HUES6 (cell line): ENCODE measurements around the gene SVEP1.

Experiments used
- H3K27ac ChIP-seq: 2 replicates; pipeline ENCODE4 v1.7.0; 2013; ENCODE audit warnings: low read depth, mild to moderate bottlenecking, low read length, inconsistent platforms
- H3K27me3 ChIP-seq: 2 replicates; pipeline ENCODE4 v1.6.1; 2013; ENCODE audit warnings: low read length; ENCODE audit not compliant: control insufficient read depth, insufficient read depth
- H3K36me3 ChIP-seq: 2 replicates; pipeline ENCODE4 v1.6.1; 2013; ENCODE audit warnings: low read length; ENCODE audit not compliant: control insufficient read depth, insufficient read depth
- H3K4me1 ChIP-seq: 2 replicates; pipeline ENCODE4 v1.6.1; 2013; ENCODE audit warnings: low read length; ENCODE audit not compliant: control insufficient read depth, insufficient read depth
- H3K4me3 ChIP-seq: 2 replicates; pipeline ENCODE4 v1.5.1; 2013; ENCODE audit warnings: low read depth, low read length
- H3K9ac ChIP-seq: one replicate; pipeline ENCODE4 v1.6.1; 2013; ENCODE audit warnings: mild to moderate bottlenecking, low read length
- H3K9me3 ChIP-seq: 2 replicates; pipeline ENCODE4 v1.6.1; 2013; ENCODE audit warnings: low read depth, low read length; ENCODE audit not compliant: control insufficient read depth, insufficient read depth

The SVEP1 gene

DNA sequence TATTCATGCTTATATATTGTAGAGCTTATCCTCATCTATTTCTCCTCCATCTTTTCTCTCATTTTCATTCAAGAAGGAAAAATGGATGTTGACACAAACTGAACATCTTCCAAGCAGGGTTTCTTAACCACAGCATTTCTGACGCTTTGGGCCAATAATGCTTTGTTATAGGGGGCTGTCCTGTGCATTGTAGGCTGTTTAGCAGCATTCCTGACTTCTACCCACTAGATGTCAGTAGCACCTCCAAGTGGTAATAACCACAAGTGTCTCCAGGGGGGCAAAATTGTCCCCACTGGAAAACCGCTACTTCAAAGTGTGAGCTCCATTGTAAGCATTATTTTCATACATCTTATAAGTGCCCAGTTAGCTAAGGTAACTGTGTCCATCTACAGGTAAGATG, 239.2 kb downstream of the SVEP1 start:
- H3K4me3 ChIP-seq = no peak overlapping the region
- no peaks in the 10 kb centered on the region for H3K27me3 ChIP-seq
- H3K9ac ChIP-seq = no peak overlapping the region
- H3K9me3 ChIP-seq = no peaks in the 10 kb centered on the region
- H3K27ac ChIP-seq = no peak overlapping the region
- no peaks in the 10 kb centered on the region for H3K4me1 ChIP-seq
- H3K36me3 ChIP-seq = no peaks in the 10 kb centered on the region

DNA sequence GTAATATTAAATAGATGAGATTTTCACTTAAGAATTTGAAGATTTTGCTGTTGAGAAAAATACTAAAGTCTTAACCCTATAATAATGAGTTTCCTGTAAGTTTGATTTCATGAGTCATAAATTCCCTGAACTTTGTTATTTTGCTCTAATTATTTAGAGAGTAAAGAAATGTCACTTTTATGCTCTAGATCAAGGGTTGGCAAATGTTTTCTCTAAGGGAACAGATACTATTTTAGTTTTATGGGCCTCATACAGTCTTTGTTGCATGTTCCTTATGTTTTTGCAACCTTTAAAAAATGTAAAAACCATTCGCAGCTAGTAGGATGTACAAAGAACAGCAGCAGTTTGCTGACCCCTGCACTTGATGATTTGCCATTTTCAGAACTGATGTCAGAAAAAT, 241.4 kb downstream of the SVEP1 start:
- no peaks in the 10 kb centered on the region for H3K4me1 ChIP-seq
- H3K27ac ChIP-seq = no peak overlapping the region
- H3K9ac ChIP-seq = no peak overlapping the region
- no peak overlapping the region for H3K4me3 ChIP-seq
- H3K36me3 ChIP-seq = no peaks in the 10 kb centered on the region
- no peaks in the 10 kb centered on the region for H3K9me3 ChIP-seq
- H3K27me3 ChIP-seq = no peaks in the 10 kb centered on the region

DNA sequence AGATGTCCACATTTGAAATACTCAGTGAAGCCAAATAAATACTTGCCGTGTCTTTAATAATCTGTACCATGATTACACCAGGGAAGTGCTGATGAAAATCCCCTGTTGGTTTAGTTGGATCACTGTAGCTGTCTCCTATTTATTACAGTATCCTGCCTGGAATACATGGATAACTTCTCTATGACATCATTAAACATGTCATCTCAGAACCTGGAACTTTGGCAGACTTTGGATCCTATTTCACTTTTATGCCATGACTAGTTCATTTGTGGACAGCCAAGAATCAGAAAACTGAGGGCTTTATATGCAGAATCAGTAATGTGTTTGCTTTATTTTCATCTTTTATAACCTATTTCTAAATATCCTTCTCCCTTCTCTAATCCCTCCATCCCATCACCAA, 241.8 kb downstream of the SVEP1 start, which contains the start of gene TXNDC8:
TXNDC8 (minus strand) TSS at position 137 of the 400 bp plus-strand sequence.
- Histone ChIP-seq H3K27ac (no peak within 1 kb of the TSS), H3K36me3 (no peaks in the 10 kb centered on the region), H3K4me1 (no peaks in the 10 kb centered on the region), H3K27me3 (no peaks in the 10 kb centered on the region), H3K9ac (no peak within 1 kb of the TSS), H3K9me3 (no peaks in the 10 kb centered on the region), H3K4me3 (no peak within 1 kb of the TSS)

DNA sequence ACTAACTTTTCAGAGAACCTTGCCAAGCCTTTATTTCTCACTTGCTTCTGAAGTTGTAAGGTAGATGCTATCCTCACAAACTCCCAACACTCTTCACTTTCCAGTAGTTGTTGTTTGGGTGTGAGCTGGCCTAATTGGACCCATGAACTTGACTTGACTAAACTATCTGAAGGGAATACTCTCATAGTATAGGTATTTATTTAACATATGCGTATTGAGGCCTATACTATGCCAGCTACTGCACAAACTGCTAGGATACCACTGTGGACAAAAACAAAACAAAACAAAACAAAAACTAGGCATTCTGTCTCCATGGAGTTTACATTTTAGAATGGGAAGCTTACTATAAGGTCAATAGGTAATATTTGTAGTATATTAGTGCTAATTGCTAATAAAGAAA, 243.2 kb downstream of the SVEP1 start:
- H3K27me3 ChIP-seq = no peaks in the 10 kb centered on the region
- H3K4me3 ChIP-seq = no peak overlapping the region
- no peak overlapping the region for H3K9ac ChIP-seq
- H3K4me1 ChIP-seq = no peaks in the 10 kb centered on the region
- H3K9me3 ChIP-seq = no peaks in the 10 kb centered on the region
- no peaks in the 10 kb centered on the region for H3K36me3 ChIP-seq
- H3K27ac ChIP-seq = no peak overlapping the region

DNA sequence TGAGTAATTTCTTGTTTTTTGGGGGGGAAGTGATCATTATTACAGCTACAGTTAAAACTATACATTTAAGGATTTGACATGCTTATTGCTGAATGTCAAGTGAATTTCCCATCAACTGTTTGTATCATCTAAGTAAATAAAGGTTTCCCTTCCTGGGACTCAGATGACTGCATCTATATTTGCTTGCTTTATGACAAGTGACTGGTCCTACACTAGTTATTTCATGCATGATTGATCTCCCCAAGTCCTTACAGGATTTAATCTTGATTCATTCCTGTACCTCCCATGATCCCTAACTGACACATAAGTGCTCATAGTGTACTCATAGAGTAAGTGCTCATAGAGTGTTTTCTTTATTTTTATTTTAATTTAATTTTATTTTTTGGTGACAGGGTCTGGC, 244.7 kb downstream of the SVEP1 start:
- Histone ChIP-seq H3K27ac (no peak overlapping the region), H3K27me3 (no peaks in the 10 kb centered on the region), H3K36me3 (no peaks in the 10 kb centered on the region), H3K9me3 (0 out of 2 replicates have a peak, but pooled peaks cover 4% of the 10 kb centered on the region), H3K4me1 (no peaks in the 10 kb centered on the region), H3K4me3 (no peak overlapping the region), H3K9ac (no peak overlapping the region)

DNA sequence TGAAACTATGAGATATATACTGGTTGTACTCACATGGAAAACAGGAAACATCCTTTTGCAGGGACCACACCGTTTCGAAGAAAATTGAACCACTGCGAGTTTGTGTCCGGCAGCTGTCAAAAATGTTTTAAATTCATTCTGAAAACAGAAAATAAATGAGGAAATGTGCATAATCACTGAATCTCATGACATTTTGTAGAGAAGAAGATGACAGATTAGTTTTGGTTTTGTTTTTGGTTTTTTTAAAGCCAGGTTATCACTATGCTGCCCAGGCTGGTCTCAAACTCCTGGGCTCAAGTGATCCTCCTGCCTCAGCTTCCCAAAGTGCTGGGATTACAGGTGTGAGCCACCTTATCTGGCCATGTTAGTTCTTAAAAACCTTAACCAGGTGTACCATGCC, 245.4 kb downstream of the SVEP1 start:
- no peaks in the 10 kb centered on the region for H3K36me3 ChIP-seq
- H3K9ac ChIP-seq = no peak overlapping the region
- H3K4me1 ChIP-seq = no peaks in the 10 kb centered on the region
- no peak overlapping the region for H3K27ac ChIP-seq
- 0 out of 2 replicates have a peak, but pooled peaks cover 4% of the 10 kb centered on the region for H3K9me3 ChIP-seq
- H3K27me3 ChIP-seq = no peaks in the 10 kb centered on the region
- no peak overlapping the region for H3K4me3 ChIP-seq

DNA sequence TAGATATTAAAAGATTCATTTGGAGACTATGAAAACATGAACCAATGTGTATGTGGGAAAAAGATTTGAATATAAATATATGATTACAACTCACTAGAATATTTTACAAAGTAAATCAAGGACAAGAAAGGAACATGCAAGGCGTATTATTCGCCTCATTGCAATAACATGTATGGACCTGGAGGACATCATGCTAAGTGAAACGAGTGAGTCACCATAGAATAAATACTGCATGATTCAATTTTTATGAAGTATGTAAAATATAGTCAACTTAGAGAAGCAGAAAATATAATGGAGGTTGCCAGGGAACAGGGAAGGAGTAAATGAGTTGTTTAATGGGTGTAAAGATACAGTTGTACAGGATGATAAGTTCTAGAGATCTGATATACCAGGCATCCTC, 246.8 kb downstream of the SVEP1 start:
- Histone ChIP-seq H3K4me3 (no peak overlapping the region), H3K9me3 (0 out of 2 replicates have a peak, but pooled peaks cover 4% of the 10 kb centered on the region), H3K27me3 (no peaks in the 10 kb centered on the region), H3K9ac (no peak overlapping the region), H3K27ac (no peak overlapping the region), H3K36me3 (no peaks in the 10 kb centered on the region), H3K4me1 (no peaks in the 10 kb centered on the region)

DNA sequence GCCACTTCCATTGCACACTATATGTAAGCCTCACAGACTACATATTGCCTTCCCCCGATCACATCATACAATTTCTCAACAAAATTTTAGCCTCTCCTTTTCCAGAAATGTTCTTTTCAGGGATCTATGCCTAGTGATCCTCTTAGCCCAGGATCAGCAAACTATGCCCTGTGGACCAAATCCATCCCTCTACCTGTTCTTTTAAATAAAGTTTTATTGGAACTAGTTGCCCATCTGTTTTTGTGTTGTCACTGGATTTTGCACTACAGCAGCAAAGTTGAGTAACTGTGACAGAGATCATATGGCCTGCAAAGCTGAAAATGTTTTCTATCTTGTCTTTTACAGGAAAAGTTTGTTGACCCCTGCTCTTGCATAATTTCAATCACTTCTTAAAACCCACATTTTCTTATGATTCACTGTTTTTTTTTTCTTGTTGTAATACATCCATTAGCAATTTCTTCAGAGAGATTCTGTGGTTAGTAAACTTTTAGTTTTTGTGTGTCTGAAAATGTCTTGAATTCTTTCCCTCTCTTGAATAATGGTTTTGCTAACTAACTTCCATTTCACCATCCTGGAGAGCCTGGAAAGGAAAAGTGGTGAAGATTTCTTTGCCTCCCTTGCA, 248.9 kb downstream of the SVEP1 start:
- no peaks in the 10 kb centered on the region for H3K27me3 ChIP-seq
- H3K9me3 ChIP-seq = 0 out of 2 replicates have a peak, but pooled peaks cover 4% of the 10 kb centered on the region
- H3K4me1 ChIP-seq = no peaks in the 10 kb centered on the region
- no peak overlapping the region for H3K9ac ChIP-seq
- no peak overlapping the region for H3K27ac ChIP-seq
- no peaks in the 10 kb centered on the region for H3K36me3 ChIP-seq
- no peak overlapping the region for H3K4me3 ChIP-seq

DNA sequence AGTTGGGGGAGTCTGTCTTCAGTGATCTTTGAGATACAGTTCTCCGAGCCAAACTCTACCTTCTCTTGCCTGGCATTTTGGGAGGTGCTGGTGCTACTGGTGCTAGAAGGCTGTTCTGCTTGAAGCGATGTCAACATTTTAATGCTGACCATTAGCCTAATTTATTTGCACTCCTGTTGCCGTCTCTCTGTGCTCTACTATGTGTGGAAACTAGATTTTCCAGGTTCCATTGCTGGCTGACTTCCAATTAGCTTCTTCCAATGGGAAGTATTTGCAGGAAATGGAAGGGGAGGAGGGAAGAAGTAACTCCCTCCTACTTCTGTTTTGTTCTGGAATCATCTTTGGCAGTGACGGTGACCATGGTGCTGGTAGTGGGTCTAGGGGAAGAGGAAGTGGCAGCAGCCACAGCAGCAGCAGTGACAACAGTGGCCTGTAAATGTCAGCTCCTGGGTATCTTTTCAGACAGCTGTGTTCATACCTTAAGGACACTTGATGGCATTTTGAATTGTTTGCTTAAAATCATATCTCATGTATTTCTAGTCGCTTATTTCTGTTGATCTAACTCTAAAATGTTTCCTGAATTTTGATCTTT, 249.8 kb downstream of the SVEP1 start:
- Histone ChIP-seq H3K9me3 (0 out of 2 replicates have a peak, but pooled peaks cover 4% of the 10 kb centered on the region), H3K4me3 (no peak overlapping the region), H3K9ac (no peak overlapping the region), H3K27me3 (no peaks in the 10 kb centered on the region), H3K4me1 (no peaks in the 10 kb centered on the region), H3K27ac (no peak overlapping the region), H3K36me3 (no peaks in the 10 kb centered on the region)

DNA sequence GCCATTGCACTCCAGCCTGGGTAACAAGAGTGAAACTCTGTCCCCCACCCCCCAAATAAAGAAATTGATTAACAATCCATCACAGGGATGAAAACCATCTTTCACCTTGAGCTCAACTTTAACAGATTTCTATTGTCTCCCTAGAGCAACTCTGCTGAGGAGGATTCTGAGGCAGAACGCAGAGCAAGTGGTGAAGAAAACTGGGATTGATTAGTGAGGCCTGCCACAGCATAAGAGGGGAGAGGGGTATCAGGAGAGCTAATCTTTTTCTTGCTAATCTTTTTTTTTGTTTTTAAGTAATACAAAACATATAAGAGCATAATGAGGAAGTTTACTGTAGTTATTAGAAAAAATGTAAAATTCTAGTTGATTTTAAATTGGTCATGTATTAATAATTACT, 250.8 kb downstream of the SVEP1 start:
- no peaks in the 10 kb centered on the region for H3K4me1 ChIP-seq

DNA sequence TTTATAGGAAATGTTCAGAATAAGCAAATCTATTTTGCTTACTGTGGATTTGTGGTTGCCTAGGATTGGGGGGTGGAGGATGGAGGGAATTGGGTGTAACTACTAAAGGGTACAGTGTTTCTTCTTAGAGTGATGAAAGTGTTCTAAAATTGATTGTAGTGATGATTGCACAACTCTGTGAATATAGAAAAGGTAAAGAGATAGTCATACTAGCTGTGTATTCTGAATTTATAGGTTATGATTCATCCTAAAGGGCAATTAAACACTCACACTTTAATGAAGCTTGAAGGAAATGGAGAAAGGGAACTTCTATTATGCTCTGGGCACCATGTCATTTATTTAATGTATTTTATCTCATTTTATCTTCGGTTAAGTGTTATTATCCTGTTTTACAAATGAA, 251.8 kb downstream of the SVEP1 start:
- Histone ChIP-seq H3K36me3 (no peaks in the 10 kb centered on the region), H3K4me1 (no peaks in the 10 kb centered on the region), H3K4me3 (no peak overlapping the region), H3K9ac (no peak overlapping the region), H3K27me3 (no peaks in the 10 kb centered on the region), H3K9me3 (0 out of 2 replicates have a peak, but pooled peaks cover 4% of the 10 kb centered on the region), H3K27ac (no peak overlapping the region)

More for the DNA sequence above, 250.8 kb downstream of the SVEP1 start:
- Histone ChIP-seq H3K27ac (no peak overlapping the region), H3K36me3 (no peaks in the 10 kb centered on the region), H3K9ac (no peak overlapping the region), H3K27me3 (no peaks in the 10 kb centered on the region), H3K4me3 (no peak overlapping the region), H3K9me3 (0 out of 2 replicates have a peak, but pooled peaks cover 4% of the 10 kb centered on the region)
